HCT116 (cell line): ENCODE results near the gene CATSPERB.

ENCODE experiments used
- EZH2 ChIP-seq: fragments of 200-600 bp; sonication (generic); IDR thresholded peaks from 2 replicates; pipeline ENCODE4 v1.6.1; 2017; ENCODE audit warnings: antibody characterized with exemption, mixed run types
- EZH2phosphoT487 ChIP-seq: fragments of 200-600 bp; IDR thresholded peaks from 2 replicates; pipeline ENCODE4 v1.6.1; 2018; ENCODE audit warnings: antibody characterized with exemption, borderline replicate concordance
- FOSL1 ChIP-seq: IDR thresholded peaks from 2 replicates; pipeline ENCODE4 v1.6.1; 2012; ENCODE audit warnings: low read depth
- POLR2A ChIP-seq: IDR thresholded peaks from 2 replicates; pipeline ENCODE4 v1.7.0; 2011; ENCODE audit warnings: borderline replicate concordance; ENCODE audit not compliant: insufficient read depth, insufficient read length; ENCODE audit errors: extremely low read depth
- POLR2AphosphoS5 ChIP-seq: IDR thresholded peaks from 2 replicates; pipeline ENCODE4 v1.6.1; 2011; ENCODE audit warnings: mild to moderate bottlenecking, low read depth, low read length, moderate library complexity
- SRF ChIP-seq: IDR thresholded peaks from 2 replicates; pipeline ENCODE4 v1.6.1; 2012; ENCODE audit warnings: low read depth
- TCF7L2 ChIP-seq: IDR thresholded peaks from 2 replicates; pipeline ENCODE4 v1.7.0; 2011; ENCODE audit warnings: borderline replicate concordance, inconsistent platforms; ENCODE audit not compliant: insufficient read depth, insufficient read length; ENCODE audit errors: extremely low read depth
- TF ChIP-seq, protein P1 (sequence below), 3 experiments: fragments of 200-600 bp in 1 of 3; sonication (generic) in 1 of 3; IDR thresholded peaks in 2 of 3; conservative IDR thresholded peaks in 1 of 3; 2 replicates each; pipeline ENCODE4 v1.5.1; 2012 to 2017; ENCODE audit warnings: low read depth in 2 of 3, low read length in 2 of 3, antibody characterized with exemption in 1 of 3, borderline replicate concordance in 1 of 3, control low read depth in 1 of 3, mild to moderate bottlenecking in 1 of 3, mixed read lengths in 1 of 3, mixed run types in 1 of 3, moderate library complexity in 1 of 3; ENCODE audit not compliant: insufficient read depth in 1 of 3
- TF ChIP-seq, protein P2 (sequence below): IDR thresholded peaks from 2 replicates; pipeline ENCODE4 v1.6.1; 2011; ENCODE audit warnings: mild to moderate bottlenecking, low read length, moderate library complexity; ENCODE audit not compliant: insufficient replicate concordance; ENCODE audit errors: extremely low read depth

DNA sequence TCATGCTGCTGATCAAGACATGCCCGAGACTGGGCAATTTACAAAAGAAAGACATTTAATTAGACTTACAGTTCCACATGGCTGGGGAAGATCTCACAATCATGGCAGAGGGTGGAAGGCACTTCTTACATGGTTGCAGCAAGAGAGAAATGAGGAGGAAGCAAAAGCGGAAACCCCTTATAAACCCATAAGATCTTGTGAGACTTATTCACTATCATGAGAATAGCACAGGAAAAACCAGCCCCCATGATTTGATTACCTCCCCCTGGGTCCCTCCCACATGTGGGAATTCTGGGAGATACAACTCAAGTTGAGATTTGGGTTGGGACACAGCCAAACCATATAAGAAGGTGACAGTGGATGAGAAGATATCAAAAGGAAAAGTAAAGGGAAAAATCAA is 78.4 kb downstream of the CATSPERB start:
- TF ChIP-seq, protein P1, sequence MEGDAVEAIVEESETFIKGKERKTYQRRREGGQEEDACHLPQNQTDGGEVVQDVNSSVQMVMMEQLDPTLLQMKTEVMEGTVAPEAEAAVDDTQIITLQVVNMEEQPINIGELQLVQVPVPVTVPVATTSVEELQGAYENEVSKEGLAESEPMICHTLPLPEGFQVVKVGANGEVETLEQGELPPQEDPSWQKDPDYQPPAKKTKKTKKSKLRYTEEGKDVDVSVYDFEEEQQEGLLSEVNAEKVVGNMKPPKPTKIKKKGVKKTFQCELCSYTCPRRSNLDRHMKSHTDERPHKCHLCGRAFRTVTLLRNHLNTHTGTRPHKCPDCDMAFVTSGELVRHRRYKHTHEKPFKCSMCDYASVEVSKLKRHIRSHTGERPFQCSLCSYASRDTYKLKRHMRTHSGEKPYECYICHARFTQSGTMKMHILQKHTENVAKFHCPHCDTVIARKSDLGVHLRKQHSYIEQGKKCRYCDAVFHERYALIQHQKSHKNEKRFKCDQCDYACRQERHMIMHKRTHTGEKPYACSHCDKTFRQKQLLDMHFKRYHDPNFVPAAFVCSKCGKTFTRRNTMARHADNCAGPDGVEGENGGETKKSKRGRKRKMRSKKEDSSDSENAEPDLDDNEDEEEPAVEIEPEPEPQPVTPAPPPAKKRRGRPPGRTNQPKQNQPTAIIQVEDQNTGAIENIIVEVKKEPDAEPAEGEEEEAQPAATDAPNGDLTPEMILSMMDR (IDR thresholded peaks at IDR 0.05 in 2 of 3, conservative IDR thresholded peaks at IDR 0.05 in 1 of 3; ENCODE audit: borderline replicate concordance in 1 of 3, insufficient read depth in 1 of 3, low read depth in 2 of 3, low read length in 2 of 3): no peak
- TF ChIP-seq FOSL1 (no peak), POLR2A (no peak), POLR2AphosphoS5 (no peak), TCF7L2 (no peak), SRF (no peak), EZH2phosphoT487 (no peak), EZH2 (no peak)
- TF ChIP-seq, protein P2, sequence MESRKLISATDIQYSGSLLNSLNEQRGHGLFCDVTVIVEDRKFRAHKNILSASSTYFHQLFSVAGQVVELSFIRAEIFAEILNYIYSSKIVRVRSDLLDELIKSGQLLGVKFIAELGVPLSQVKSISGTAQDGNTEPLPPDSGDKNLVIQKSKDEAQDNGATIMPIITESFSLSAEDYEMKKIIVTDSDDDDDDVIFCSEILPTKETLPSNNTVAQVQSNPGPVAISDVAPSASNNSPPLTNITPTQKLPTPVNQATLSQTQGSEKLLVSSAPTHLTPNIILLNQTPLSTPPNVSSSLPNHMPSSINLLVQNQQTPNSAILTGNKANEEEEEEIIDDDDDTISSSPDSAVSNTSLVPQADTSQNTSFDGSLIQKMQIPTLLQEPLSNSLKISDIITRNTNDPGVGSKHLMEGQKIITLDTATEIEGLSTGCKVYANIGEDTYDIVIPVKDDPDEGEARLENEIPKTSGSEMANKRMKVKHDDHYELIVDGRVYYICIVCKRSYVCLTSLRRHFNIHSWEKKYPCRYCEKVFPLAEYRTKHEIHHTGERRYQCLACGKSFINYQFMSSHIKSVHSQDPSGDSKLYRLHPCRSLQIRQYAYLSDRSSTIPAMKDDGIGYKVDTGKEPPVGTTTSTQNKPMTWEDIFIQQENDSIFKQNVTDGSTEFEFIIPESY: no peak
